GM19238 (cell line): ENCODE results near the gene NF1.
"Not testable (repeated sequence)": the region's sequence is repeated elsewhere in the genome, so short reads cannot be mapped to it uniquely, and the experiment has no call there.

Experiments used
- DNase-seq: peaks from one replicate; pipeline ENCODE4 v3.0.0; 2011; ENCODE audit warnings: low spot score; ENCODE audit not compliant: insufficient read length

Gene NF1

DNA sequence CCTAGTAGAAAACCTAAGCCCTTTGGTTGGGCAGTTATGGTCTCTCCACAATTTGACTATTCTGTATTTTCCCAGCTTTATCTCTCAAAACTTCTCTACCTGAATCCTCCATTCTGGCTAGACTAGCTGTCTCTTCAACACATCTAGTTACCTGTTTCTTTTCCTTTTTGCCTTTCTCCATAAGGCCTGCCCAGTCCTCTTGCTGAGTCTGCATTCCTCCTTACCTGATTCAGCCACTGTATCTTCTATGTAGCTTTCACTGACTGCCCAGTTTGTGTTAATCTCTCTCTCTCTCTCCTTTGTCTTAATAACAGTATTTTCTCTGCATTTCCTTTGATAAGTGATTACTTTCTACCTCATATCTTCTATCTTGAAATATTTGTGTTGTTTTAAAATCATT, 228.8 kb downstream of the NF1 start:
- no peak for DNase-seq

DNA sequence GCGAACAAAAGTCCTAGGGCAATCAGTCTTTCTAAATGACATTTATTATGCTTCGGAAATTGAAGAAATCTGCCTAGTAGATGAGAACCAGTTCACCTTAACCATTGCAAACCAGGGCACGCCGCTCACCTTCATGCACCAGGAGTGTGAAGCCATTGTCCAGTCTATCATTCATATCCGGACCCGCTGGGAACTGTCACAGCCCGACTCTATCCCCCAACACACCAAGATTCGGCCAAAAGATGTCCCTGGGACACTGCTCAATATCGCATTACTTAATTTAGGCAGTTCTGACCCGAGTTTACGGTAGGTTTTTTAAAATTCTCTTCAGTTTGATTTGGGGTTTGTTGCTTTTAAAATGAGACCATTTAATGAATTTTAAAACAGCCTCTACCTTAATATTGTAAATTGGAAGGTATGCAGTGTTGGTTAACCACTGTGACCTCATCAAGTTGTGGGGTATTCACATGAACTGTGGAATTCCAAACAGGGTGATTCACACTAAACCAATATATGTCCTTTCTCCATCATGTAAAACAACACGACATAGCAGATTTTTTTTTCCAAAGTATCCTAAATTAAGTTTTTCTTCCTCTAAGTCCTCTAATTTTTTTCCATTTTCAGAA, 232.9 kb downstream of the NF1 start:
- DNase-seq, result no peak

DNA sequence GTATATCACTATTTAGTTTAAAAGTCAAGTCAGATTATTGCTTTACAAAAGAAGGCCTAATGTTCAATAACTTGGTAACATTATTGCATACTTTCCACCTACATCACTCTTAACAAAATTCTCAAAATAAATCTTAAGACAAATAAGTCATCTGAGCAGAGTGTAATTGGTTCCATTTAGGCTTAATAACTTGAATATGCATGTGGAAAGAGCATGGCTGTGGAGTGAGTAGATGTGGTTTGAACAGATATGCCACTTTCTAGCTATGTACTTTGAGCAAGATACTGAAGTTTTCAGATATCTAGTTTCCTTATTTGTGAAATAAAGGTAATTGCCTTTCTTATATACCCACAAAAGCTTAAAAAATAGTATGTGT, 233.4 kb downstream of the NF1 start:
- DNase-seq, result no peak

DNA sequence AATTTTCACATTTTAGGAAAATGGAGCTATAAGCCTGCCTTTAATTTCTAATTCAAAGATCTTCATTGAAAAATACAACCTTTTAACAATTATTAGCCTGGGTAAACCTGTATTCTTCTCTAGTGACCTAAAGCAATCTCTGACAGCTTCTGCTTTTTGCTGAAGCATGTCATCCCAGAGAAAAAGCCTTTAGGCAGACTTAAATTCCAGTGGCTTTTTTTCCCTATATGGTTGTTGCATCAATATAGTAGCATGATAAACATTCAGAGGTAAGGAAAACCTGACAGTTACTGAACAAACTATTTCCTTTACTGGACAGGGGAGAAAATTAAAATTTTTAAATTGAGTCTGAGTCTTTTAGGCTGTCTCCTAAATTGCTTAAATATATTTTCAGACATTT, 234.4 kb downstream of the NF1 start:
- DNase-seq, result no peak

DNA sequence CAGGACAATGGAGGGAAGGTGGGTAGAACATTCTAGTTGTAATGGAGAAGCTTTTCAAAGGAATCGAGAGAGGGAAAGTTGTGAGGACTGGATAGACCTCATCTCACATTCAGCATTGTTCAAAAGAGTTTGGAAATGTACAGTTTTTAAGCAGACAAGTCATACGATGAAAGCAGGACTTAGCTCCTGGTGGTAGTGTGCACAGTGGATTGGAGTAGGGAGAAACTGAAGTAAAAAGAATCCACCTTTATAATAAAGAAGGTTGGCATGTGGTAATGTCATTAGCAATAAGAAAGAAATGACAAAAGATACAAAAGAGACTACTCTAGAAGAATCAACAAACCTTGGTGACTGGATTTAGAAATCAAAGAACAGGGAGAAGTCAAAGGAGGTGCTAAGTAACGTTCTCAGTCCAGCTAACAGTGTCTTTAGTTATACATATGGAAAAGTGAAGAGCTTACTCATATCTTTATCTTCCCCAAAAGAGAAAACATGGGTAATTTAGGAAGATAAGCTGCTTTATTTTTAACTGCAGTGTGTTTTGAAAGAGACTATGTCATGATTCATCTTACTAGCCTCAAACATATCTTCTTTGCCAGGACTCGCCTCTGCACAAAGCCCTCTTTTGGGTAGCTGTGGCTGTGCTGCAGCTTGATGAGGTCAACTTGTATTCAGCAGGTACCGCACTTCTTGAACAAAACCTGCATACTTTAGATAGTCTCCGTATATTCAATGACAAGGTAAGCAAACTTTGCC, 245.3 kb downstream of the NF1 start:
- DNase-seq, result no peak

DNA sequence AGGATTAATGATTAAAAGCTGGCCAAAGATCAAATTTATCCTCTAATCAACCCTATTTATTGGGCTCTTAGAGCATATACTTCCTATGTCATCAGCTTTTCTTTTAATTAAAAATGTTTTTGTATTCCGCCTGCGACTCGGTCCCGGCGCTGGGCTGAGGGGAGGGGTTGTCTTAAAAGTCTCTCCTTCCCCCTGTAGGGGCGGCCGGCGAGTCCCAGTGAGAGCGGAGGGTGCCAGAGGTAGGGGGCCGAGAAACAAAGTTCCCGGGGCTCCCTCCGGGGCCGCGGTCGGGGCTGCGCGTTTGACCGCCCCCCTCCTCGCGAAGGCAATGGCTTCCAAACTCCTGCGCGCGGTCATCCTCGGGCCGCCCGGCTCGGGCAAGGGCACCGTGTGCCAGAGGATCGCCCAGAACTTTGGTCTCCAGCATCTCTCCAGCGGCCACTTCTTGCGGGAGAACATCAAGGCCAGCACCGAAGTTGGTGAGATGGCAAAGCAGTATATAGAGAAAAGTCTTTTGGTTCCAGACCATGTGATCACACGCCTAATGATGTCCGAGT, 250.5 kb downstream of the NF1 start:
- DNase-seq, result not testable (repeated sequence)

DNA sequence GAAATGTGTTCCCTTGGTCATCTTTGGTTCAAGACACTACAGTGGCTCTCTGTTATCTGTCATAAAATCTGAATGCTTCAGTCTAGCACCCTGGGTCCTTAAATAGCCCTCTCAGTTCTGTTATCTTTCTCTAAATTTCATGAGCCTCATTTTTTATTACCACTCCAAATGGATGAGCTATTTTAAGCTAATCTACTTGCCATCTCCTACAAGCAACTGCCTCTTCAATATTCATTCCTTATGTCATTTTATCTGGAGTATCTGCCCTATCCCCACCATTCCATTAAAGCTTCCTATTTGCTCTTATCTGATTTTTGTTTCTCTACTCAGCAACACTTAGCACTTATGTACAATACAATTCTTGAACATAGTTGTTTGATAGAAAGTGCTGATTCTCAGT, 254.7 kb downstream of the NF1 start:
- DNase-seq, result no peak

DNA sequence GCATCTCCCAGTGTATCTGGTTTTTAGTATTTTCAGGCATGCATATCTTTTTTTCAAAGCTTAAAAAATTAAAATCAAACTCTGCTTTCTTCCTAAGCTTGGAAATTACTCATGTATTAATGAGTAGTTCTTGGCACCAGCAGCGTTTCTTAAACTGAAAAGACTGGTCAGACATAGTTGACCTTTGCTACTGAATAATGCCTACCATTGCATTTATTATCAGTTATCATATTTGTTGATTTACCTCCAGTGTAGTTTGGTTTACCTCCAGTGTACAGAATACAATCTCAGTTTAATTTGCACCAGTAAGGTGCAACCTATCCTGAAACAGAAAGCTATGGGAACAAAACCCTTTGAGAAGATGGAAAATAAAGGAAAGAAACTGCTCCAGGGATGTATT, 261.2 kb downstream of the NF1 start:
- no peak for DNase-seq

DNA sequence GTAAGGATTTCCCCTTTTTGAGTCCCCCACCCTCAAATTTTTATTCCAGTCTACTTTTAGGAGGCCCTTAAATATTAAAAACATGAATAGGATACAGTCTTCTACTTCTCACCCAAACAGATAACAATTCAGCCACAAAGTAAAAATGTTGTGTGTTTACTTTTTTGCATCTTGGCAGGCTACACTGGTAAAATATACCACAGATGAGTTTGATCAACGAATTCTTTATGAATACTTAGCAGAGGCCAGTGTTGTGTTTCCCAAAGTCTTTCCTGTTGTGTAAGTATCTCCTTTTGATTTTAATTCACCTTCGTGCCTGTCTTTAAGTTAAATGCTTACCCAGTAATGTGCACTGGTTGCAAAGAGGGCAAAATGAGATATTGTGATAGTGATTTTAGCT, 262.3 kb downstream of the NF1 start:
- DNase-seq, result no peak

DNA sequence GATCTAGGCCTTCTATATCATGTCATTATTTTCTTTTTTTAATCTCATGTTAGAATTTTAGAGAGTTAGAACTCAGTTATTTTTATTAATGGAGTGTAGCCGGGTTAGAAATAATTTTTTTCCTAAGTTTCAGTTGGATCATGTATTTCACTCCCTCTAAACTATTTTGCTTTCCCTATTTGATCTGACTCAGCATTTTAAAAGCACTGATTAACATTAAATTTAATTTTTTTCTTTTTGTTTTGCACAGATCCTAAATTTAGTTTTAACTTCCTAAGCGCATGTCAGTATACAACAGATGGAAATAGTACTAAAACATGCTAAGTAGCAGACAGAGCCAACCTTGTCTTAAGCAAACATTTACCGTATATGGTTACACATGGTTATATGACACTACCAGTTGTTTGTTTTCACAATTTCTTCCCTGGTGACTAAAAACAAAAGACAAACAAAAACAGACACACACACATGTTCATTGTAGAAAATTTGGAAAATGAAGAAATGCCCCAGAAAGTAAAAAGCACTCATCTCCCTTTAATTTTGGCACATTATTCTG, 263.1 kb downstream of the NF1 start:
- no peak for DNase-seq

DNA sequence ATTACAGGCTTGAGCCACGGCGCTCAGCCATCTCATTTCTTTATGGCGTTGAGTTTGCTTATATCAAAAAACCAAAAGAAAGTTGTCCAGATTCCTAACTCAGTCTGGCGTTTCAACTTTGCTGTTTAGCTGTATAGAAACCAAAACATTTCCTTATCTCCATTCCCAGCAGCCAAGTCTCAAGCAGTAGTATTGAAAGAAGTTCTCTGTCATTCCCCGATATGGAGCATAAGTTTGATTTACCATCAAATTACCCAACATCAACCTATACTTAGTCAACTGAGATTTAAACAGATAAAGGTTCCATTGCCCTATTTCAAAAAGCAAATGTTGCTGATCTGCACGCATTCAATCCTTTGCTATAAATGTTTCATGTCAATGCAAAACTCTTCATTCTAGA, 269.2 kb downstream of the NF1 start:
- no peak for DNase-seq

DNA sequence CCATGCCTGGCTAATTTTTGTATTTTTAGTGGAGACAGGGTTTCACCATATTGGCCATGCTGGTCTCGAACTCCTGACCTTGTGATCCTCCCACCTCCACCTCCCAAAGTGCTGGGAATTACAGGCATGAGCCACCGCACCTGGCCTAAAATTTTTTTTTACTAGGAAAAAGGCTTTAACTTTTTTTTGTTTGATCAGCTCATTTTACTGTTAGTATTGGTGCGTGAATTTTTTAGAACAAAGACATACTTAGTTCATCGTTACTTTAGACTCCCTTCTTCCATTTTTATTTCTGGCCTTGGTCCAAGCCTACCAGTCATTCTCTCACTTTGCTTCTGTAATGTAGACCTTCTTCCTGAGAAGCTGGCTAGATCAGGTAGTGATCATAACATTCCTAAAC, 271.3 kb downstream of the NF1 start:
- DNase-seq, result no peak

DNA sequence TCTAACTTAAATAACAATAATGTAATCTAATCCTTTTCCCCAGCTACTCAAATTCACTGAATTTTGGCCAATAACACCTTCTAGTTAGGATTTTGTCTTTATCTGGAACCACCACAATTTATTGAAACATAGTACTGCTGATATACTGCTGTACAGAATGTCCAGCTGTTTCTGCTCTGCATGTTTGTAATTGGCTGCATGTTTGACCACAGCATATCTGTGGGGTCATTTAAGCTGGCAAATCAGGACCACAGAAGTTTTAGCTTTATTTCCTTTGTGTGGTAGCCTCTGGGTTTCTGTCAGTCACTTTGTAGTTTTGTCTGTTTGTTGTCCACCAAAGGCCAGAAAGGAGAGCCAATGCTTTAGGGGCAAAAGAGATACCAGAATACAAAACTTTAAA, 274.5 kb downstream of the NF1 start:
- no peak for DNase-seq

DNA sequence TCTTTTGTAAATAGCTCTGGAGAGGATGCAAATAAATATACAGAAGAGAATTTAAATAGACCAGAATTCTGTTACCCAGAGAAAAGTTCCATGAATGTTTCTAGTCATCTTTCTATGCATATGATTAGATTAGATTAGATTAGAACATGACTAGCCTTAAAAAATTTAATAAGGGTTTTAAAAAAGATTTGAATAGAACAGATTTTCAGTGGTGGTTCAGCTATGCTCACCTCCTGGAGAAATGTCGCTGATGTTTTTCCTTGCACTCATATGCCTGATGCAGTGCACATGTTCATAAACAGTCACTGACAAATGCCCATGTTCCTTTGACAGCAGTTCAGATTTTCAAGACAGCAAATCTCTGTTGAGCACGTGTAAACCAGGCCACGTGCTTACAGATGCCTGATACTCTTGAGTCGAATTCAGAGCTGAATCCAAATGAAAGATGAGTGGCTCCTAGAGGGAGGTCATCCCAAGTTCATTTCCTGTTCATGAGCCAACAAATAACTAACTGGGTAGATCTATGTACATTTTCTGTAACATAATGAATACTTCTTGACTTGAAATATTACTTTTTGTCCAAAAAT, 276.8 kb downstream of the NF1 start:
- DNase-seq, result no peak

DNA sequence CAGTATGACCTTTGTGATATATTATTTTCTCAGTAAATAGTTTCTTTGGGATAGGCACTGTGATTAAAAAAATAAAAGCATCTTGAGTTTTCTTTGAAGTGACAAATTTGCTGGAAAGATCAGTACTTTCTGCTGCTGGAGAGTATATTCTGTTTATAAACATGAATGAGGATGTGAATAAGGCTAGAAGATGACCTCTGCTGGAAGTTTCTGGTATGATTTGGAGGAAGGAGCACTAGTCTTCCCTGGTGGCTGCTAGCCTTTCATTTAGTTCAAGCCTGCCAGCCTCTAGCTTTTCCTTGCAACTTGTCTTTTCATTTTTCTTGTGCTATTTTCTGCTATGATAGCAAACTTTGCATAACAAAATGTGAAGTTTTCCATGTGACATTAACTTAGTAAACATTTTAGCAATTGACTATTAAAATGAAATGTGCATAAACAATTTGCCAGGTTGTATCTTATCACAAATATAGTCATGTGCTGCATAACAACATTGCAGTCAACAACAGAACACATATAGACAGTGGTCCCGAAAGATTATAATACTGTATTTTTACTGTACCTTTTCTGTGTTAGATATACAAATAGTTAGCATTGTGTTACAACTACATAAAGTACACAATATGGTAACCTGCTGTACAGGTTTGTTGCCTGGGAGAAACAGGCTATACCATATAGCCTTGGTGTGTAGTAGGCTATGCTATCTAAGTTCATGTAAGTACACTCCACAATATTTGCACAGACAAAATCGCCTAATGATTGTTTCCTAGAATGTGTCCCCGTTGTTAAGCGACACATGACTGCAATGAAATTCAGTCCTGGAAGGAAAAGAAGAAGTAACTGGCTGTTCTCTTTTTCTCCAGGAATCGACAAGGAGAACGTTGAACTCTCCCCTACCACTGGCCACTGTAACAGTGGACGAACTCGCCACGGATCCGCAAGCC, 278.6 kb downstream of the NF1 start:
- DNase-seq, result no peak

DNA sequence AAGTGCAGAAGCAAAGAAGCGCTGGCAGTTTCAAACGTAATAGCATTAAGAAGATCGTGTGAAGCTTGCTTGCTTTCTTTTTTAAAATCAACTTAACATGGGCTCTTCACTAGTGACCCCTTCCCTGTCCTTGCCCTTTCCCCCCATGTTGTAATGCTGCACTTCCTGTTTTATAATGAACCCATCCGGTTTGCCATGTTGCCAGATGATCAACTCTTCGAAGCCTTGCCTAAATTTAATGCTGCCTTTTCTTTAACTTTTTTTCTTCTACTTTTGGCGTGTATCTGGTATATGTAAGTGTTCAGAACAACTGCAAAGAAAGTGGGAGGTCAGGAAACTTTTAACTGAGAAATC, 279.3 kb downstream of the NF1 start:
- no peak for DNase-seq

DNA sequence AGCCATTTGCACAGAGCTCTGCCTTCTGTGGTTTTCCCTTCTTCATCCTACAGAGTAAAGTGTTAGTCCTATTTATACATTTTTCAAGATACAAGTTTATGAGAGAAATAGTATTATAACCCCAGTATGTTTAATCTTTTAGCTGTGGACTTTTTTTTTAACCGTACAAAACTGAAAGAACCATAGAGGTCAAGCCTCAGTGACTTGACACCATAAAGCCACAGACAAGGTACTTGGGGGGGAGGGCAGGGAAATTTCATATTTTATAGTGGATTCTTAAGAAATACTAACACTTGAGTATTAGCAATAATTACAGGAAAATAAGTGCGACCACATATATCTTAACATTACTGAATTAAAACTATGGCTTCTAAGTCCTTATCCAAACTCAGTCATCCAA, 279.7 kb downstream of the NF1 start:
- DNase-seq, result no peak

DNA sequence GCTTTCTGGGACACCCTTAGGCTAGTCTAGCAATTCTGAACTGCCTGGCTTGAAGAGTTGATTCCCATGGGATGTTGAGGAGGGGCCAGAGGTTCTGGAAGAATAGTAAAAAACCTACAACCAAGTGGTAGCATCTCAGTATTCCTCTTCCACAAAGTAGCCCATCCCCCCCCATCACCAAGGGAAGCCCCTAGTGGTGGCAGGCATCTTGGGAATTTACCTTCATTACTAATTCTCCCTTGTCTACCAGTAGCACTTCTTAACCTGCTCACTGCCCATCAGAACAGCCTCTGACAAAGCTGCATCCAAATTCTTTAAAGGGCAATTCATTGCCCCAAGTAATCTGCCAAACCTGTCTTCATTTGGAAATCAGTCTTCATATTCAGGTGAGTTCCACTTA, 283.9 kb downstream of the NF1 start:
- no peak for DNase-seq

DNA sequence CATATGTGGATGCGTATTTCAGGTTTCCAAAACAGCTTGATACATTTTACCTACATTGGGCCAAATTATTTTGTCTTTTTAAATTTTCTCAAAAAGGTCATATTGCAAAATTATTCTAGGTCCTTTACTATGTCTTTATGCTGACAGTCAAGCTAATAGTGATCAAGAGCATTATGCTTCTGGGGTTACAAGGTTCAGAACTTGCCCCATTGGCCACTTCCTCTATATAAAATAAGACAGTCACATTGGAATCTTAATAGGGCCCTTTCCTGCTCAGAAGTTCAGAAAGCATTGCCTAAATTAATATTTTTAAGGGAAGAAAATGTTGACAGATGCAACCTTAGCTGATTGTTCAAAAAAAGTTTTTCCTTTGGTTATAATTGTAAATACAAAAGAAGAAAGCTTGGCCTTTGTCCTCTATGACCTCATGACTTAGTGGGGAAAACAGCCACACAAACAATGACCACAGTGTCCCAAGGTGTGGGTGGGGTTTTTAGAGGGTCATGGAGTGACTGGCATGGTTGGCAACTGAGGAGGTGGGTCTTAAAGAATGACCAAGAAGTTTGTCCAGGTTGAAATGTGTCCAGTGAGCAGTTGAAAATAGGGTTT, 284.9 kb downstream of the NF1 start:
- no peak for DNase-seq

DNA sequence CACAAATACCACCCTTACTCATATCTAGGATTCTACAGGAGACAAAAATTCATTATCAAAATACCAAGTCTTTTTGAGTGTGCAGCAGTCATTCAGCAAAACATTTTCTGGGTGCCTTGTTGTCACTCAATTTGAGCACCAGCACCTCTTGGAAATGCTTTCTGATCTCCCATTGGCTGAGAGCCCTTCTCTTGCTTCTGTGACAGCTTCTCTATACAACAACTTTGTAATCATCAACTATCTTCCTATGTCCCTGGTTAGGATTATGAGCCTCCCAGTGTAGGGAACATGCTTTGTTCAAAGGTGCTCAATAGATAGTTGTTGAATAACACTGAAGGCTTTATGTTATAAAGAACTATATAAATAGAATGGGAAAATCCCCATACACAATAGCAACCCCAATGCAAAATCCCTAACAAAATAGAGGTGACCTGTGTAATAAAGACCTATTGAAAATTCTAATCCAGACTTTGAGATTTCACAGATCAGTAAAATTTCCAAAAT, 286.4 kb downstream of the NF1 start:
- no peak for DNase-seq
